Lower leg skin (tissue), 3 donors: ENCODE data around the gene NUCKS1.

Experiments used
- CTCF ChIP-seq, 3 donors: fragments of 450-650 bp; IDR thresholded peaks; one replicate each; pipeline ENCODE4 v1.5.1; 2016; ENCODE audit warnings: antibody characterized with exemption in 3 of 3, mild to moderate bottlenecking in 3 of 3, moderate library complexity in 2 of 3
- POLR2A ChIP-seq, 2 donors: fragments of 450-650 bp; IDR thresholded peaks; one replicate each; pipeline ENCODE4 v1.6.1; 2016 to 2017; ENCODE audit warnings: antibody characterized with exemption in 2 of 2, mild to moderate bottlenecking in 1 of 2, moderate library complexity in 1 of 2

GRCh38 chr1:205711105-205712048 lies 38.6 kb downstream of the NUCKS1 start:
- TF ChIP-seq CTCF (IDR thresholded peaks at IDR 0.05) (no peak), POLR2A (IDR thresholded peaks at IDR 0.05) (no peak)
